GM03348 (cell line): Measurements from ENCODE around the gene DOHH.
"Not testable (repeated sequence)": the region's sequence is repeated elsewhere in the genome, so short reads cannot be mapped to it uniquely, and the experiment has no call there.

Experiments used
- DNase-seq: peaks from one replicate; pipeline ENCODE4 v3.0.0; 2012; ENCODE audit warnings: low spot score

DOHH gene

GRCh38 chr19:3519126-3519525 lies 18.7 kb upstream of the DOHH start:
- DNase-seq: no peak

- no peak for DNase-seq
Measured at GRCh38 chr19:3518659-3519058, 18.2 kb upstream of the DOHH start.

GRCh38 chr19:3518255-3518654 lies 17.8 kb upstream of the DOHH start:
- no peak for DNase-seq

- no peak for DNase-seq
Measured at GRCh38 chr19:3517638-3518037, 17.2 kb upstream of the DOHH start.

GRCh38 chr19:3516675-3517207 lies 16.3 kb upstream of the DOHH start:
- no peak for DNase-seq

GRCh38 chr19:3515891-3516422 lies 15.5 kb upstream of the DOHH start:
- no peak for DNase-seq

GRCh38 chr19:3514930-3515329 lies 14.5 kb upstream of the DOHH start:
- no peak for DNase-seq

GRCh38 chr19:3513229-3514140 lies 13.0 kb upstream of the DOHH start:
- no peak for DNase-seq

GRCh38 chr19:3512562-3513228 lies 12.2 kb upstream of the DOHH start:
- DNase-seq: no peak

- no peak for DNase-seq
Measured at GRCh38 chr19:3511506-3512251, 11.2 kb upstream of the DOHH start.

- no peak for DNase-seq
Measured at GRCh38 chr19:3510727-3511126, 10.3 kb upstream of the DOHH start.

GRCh38 chr19:3509566-3509989 lies 9.1 kb upstream of the DOHH start:
- peak; percentile 52 for DNase-seq

- no peak for DNase-seq
Measured at GRCh38 chr19:3508771-3509535, 8.5 kb upstream of the DOHH start.

- not testable (repeated sequence) for DNase-seq
Measured at GRCh38 chr19:3508121-3508661, 7.7 kb upstream of the DOHH start.

GRCh38 chr19:3507371-3508120 lies 7.1 kb upstream of the DOHH start:
- DNase-seq: peak; percentile 62

- peak; percentile 60 for DNase-seq
Measured at GRCh38 chr19:3506384-3507340, 6.2 kb upstream of the DOHH start.

- DNase-seq: peak; percentile 100
Measured at GRCh38 chr19:3505598-3506383, 5.3 kb upstream of the DOHH start, which contains the start of gene FZR1. Gene FZR1, plus strand, starts transcription at chr19:3506311. Its CDS starts 16,679 bp downstream, at chr19:3522990.

- no peak for DNase-seq
Measured at GRCh38 chr19:3504735-3505134, 4.3 kb upstream of the DOHH start.
